Retinal pigment epithelial cell (primary cell): ENCODE data around the gene CSNK1G1.

Experiments used
- DNase-seq: peaks from one replicate; pipeline ENCODE4 v3.0.0-alpha.2; 2010; ENCODE audit warnings: low read depth
- H3K4me3 ChIP-seq: 2 replicates; pipeline ENCODE4 v1.5.1; 2011; ENCODE audit warnings: mild to moderate bottlenecking, low read length, control low read depth, moderate library complexity
- CTCF ChIP-seq: conservative IDR thresholded peaks from 2 replicates; pipeline ENCODE4 v1.5.1; 2011; ENCODE audit warnings: low read depth, low read length, control low read depth, inconsistent platforms

The CSNK1G1 gene

GRCh38 chr15:64148168-64148567, 207.8 kb downstream of the CSNK1G1 start:
- no peak overlapping the region for H3K4me3 ChIP-seq
- no peak for TF ChIP-seq CTCF
- no peak for DNase-seq

GRCh38 chr15:64146885-64147681, 208.9 kb downstream of the CSNK1G1 start:
- no peak for DNase-seq
- no peak for TF ChIP-seq CTCF
- H3K4me3 ChIP-seq = no peak overlapping the region

GRCh38 chr15:64146520-64146884, 209.5 kb downstream of the CSNK1G1 start:
- DNase-seq = no peak
- no peak for TF ChIP-seq CTCF
- H3K4me3 ChIP-seq = no peak overlapping the region

- H3K4me3 ChIP-seq = no peak overlapping the region
- DNase-seq = no peak
- no peak for TF ChIP-seq CTCF
These were observed 209.9 kb downstream of the CSNK1G1 start for GRCh38 chr15:64146041-64146440.

GRCh38 chr15:64144565-64145281, 211.2 kb downstream of the CSNK1G1 start:
- H3K4me3 ChIP-seq = no peak overlapping the region
- TF ChIP-seq CTCF = no peak
- no peak for DNase-seq

- DNase-seq = no peak
- TF ChIP-seq CTCF = no peak
- no peak overlapping the region for H3K4me3 ChIP-seq
These were observed 211.8 kb downstream of the CSNK1G1 start for GRCh38 chr15:64144192-64144564.

- H3K4me3 ChIP-seq = no peak overlapping the region
- no peak for DNase-seq
- no peak for TF ChIP-seq CTCF
These were observed 212.7 kb downstream of the CSNK1G1 start for GRCh38 chr15:64143276-64143675.
